Trophoblast cell (in vitro differentiated cells and primary cell): ENCODE measurements around the gene PLG.

Experiments used
- DNase-seq, 2 donors: peaks; one replicate each; pipeline ENCODE4 v3.0.0-alpha.2; 2016
- H2AFZ ChIP-seq: 2 replicates; pipeline ENCODE4 v1.6.1; 2013; ENCODE audit warnings: low read length, moderate library complexity, mild to moderate bottlenecking; ENCODE audit not compliant: insufficient read depth, poor library complexity
- H2AK5ac ChIP-seq: 2 replicates; pipeline ENCODE4 v1.6.1; 2013; ENCODE audit warnings: mild to moderate bottlenecking, low read length
- H2BK120ac ChIP-seq: 2 replicates; pipeline ENCODE4 v1.6.1; 2013; ENCODE audit warnings: low read length, mild to moderate bottlenecking, moderate library complexity; ENCODE audit not compliant: insufficient read depth, poor library complexity
- H2BK12ac ChIP-seq: 2 replicates; pipeline ENCODE4 v1.6.1; 2013; ENCODE audit warnings: mild to moderate bottlenecking, low read length, moderate library complexity
- H2BK5ac ChIP-seq: 2 replicates; pipeline ENCODE4 v1.6.1; 2013; ENCODE audit warnings: low read length, low read depth, moderate library complexity, mild to moderate bottlenecking; ENCODE audit not compliant: poor library complexity
- H3K14ac ChIP-seq: 2 replicates; pipeline ENCODE4 v1.6.1; 2013; ENCODE audit warnings: mild to moderate bottlenecking, low read length
- H3K18ac ChIP-seq: 2 replicates; pipeline ENCODE4 v1.6.1; 2013; ENCODE audit warnings: mild to moderate bottlenecking, low read length
- H3K23ac ChIP-seq: 2 replicates; pipeline ENCODE4 v1.6.1; 2013; ENCODE audit warnings: low read length
- H3K27ac ChIP-seq: 2 replicates; pipeline ENCODE4 v1.5.1; 2013; ENCODE audit warnings: low read depth, mild to moderate bottlenecking, inconsistent platforms, low read length, moderate library complexity
- H3K27me3 ChIP-seq: 2 replicates; pipeline ENCODE4 v1.6.1; 2013; ENCODE audit warnings: inconsistent platforms, mild to moderate bottlenecking, low read length, moderate library complexity; ENCODE audit not compliant: insufficient read depth
- H3K36me3 ChIP-seq, 2 experiments: 1 replicate in 1 of 2; 2 replicates in 1 of 2; pipeline ENCODE4 v1.6.1; 2013; ENCODE audit warnings: low read length in 2 of 2, mild to moderate bottlenecking in 2 of 2, moderate library complexity in 1 of 2; ENCODE audit not compliant: insufficient read depth in 2 of 2, control insufficient read depth in 1 of 2
- H3K4ac ChIP-seq: 2 replicates; pipeline ENCODE4 v1.6.1; 2013; ENCODE audit warnings: low read depth, mild to moderate bottlenecking, low read length, moderate library complexity
- H3K4me1 ChIP-seq, 2 experiments: 1 replicate in 1 of 2; 2 replicates in 1 of 2; pipeline ENCODE4 v1.6.1; 2013; ENCODE audit warnings: low read length in 2 of 2, mild to moderate bottlenecking in 2 of 2, moderate library complexity in 1 of 2; ENCODE audit not compliant: insufficient read depth in 2 of 2, control insufficient read depth in 1 of 2
- H3K4me2 ChIP-seq: 2 replicates; pipeline ENCODE4 v1.6.1; 2013; ENCODE audit warnings: inconsistent platforms, mild to moderate bottlenecking, low read length, moderate library complexity
- H3K4me3 ChIP-seq: 2 replicates; pipeline ENCODE4 v1.5.1; 2013; ENCODE audit warnings: mild to moderate bottlenecking, low read depth, low read length, inconsistent platforms
- H3K79me1 ChIP-seq: one replicate; pipeline ENCODE4 v1.6.1; 2013; ENCODE audit warnings: low read length
- H3K79me2 ChIP-seq: 2 replicates; pipeline ENCODE4 v1.6.1; 2013; ENCODE audit warnings: low read length, mild to moderate bottlenecking; ENCODE audit not compliant: control insufficient read depth, insufficient read depth, poor library complexity
- H3K9ac ChIP-seq: 2 replicates; pipeline ENCODE4 v1.6.1; 2013; ENCODE audit warnings: mild to moderate bottlenecking, low read length
- H3K9me3 ChIP-seq: 2 replicates; pipeline ENCODE4 v1.6.1; 2013; ENCODE audit warnings: low read depth, mild to moderate bottlenecking, control low read depth, inconsistent platforms, low read length; ENCODE audit not compliant: insufficient read depth
- H4K12ac ChIP-seq: 2 replicates; pipeline ENCODE4 v1.6.1; 2013; ENCODE audit warnings: low read depth, mild to moderate bottlenecking, low read length, moderate library complexity
- H4K8ac ChIP-seq: 2 replicates; pipeline ENCODE4 v1.6.1; 2013; ENCODE audit warnings: low read depth, mild to moderate bottlenecking, low read length, moderate library complexity
- H4K91ac ChIP-seq: one replicate; pipeline ENCODE4 v1.6.1; 2013; ENCODE audit warnings: low read depth, mild to moderate bottlenecking, low read length, moderate library complexity
- WGBS: extraction: QIAGEN DNeasy Blood & Tissue Kit; methylation state at CpG from one replicate; pipeline ENCODE4 v1.1.7; 2013; ENCODE audit warnings: missing lambda C conversion rate; ENCODE audit not compliant: insufficient read length, insufficient coverage; ENCODE audit errors: extremely low coverage; 5-methylcytosine and 5-hydroxymethylcytosine counted together

PLG gene

DNA sequence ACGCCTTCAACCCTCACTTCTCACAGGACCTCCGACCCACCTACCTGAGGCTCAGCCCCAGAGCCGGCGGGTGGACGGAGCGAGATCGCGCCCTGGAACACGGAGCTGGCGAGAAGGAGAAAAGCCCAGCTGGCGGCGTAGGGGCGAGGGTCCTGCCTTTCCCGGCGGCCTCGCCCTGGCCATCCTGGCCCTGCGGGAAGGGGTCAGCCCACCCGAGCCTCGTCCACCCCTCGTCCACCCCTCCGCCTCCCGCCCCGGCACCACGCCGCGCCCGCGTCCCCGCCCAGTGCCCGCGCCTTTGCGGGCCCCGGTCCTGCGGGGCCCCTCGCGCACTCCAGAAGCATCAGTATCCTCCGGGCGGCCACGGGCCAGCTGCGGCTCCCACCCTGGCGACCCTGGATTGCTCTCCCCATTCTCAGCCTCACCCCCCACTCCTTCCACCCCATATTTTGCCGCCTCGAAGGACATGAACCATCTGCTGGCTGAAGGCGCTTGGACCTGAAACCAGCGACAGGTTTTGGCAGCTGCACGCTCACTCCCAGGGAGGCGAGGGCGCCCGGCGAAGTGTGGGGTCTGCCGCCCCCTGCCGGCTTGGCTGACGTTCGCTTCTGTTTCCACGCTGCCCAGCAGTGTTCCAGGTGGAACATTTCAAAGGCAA is 65.1 kb downstream of the PLG start:
- H3K27ac ChIP-seq = no peak overlapping the region
- peak overlapping the region; percentile 58 for H3K18ac ChIP-seq
- H2BK12ac ChIP-seq = no peak overlapping the region
- H3K9ac ChIP-seq = peak overlapping the region; percentile 41
- H3K14ac ChIP-seq = peak overlapping the region; percentile 58
- no peaks in the 10 kb centered on the region for H3K79me2 ChIP-seq
- H3K23ac ChIP-seq = no peak overlapping the region
- peak overlapping the region; percentile 95 for H2AFZ ChIP-seq
- WGBS = no CpG with 5 or more reads among the region's 55 CpGs
- H2AK5ac ChIP-seq = no peak overlapping the region
- no peaks in the 10 kb centered on the region for H3K9me3 ChIP-seq
- peaks cover 3 to 5% of the 10 kb centered on the region in 2 experiments for H3K4me1 ChIP-seq
- peak overlapping the region; percentile 36 for H4K12ac ChIP-seq
- H2BK5ac ChIP-seq = no peak overlapping the region
- H3K4me3 ChIP-seq = peak overlapping the region; percentile 73
- H3K4ac ChIP-seq = no peak overlapping the region
- peak overlapping the region; percentile 98 for H3K4me2 ChIP-seq
- H3K27me3 ChIP-seq = peaks cover 7% of the 10 kb centered on the region
- peaks cover 2% of the 10 kb centered on the region for H3K79me1 ChIP-seq
- no peak overlapping the region for H2BK120ac ChIP-seq
- H4K8ac ChIP-seq = peak overlapping the region; percentile 66
- no peaks in the 10 kb centered on the region for H3K36me3 ChIP-seq
- DNase-seq = peak; percentile 33 to 81
- H4K91ac ChIP-seq = peak overlapping the region; percentile 8

DNA sequence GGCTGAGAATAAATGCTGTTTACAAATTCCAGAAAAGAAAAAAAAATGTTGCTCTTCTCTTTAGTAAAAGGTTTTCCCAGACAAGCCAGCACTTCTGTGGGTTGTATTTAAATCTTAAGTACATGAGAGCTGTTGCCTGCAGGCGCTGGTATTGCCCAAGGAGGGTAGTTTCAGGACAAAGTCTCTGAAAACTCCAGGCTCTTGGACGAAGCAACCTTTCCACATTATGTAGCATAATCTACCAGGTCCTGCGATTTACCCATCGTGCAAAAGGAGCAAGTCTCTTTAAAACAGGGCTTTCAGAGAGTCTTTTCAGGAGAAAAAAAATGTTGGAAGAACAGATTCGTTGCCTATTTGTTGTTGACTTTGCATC is 65.6 kb downstream of the PLG start:
- Histone ChIP-seq H3K9ac (no peak overlapping the region), H4K12ac (no peak overlapping the region), H2BK5ac (no peak overlapping the region), H2AFZ (no peak overlapping the region), H3K4ac (no peak overlapping the region), H3K9me3 (no peaks in the 10 kb centered on the region), H3K4me2 (peak overlapping the region; percentile 98), H4K8ac (no peak overlapping the region), H3K27me3 (peaks cover 7% of the 10 kb centered on the region), H3K79me1 (peaks cover 2% of the 10 kb centered on the region), H3K4me3 (no peak overlapping the region), H4K91ac (no peak overlapping the region), H3K18ac (no peak overlapping the region), H3K79me2 (no peaks in the 10 kb centered on the region), H2AK5ac (no peak overlapping the region), H2BK12ac (no peak overlapping the region), H3K23ac (no peak overlapping the region), H2BK120ac (no peak overlapping the region), H3K27ac (no peak overlapping the region), H3K36me3 (no peaks in the 10 kb centered on the region), H3K14ac (no peak overlapping the region), H3K4me1 (peaks cover 3 to 5% of the 10 kb centered on the region in 2 experiments)
- WGBS = no CpG with 5 or more reads among the region's 5 CpGs
- DNase-seq = no peak

GRCh38 chr6:160768101-160768500 is 66.1 kb downstream of the PLG start:
- Histone ChIP-seq H4K12ac (no peak overlapping the region), H2BK120ac (no peak overlapping the region), H3K9me3 (no peaks in the 10 kb centered on the region), H2AFZ (no peak overlapping the region), H3K36me3 (no peaks in the 10 kb centered on the region), H2BK12ac (no peak overlapping the region), H3K27me3 (peaks cover 7% of the 10 kb centered on the region), H3K4me1 (peaks cover 3 to 5% of the 10 kb centered on the region in 2 experiments), H4K8ac (no peak overlapping the region), H3K14ac (no peak overlapping the region), H3K4me2 (no peak overlapping the region), H3K4me3 (no peak overlapping the region), H4K91ac (no peak overlapping the region), H3K79me2 (no peaks in the 10 kb centered on the region), H2AK5ac (no peak overlapping the region), H3K4ac (no peak overlapping the region), H3K18ac (no peak overlapping the region), H3K9ac (no peak overlapping the region), H3K27ac (no peak overlapping the region), H3K23ac (no peak overlapping the region), H3K79me1 (peaks cover 2% of the 10 kb centered on the region), H2BK5ac (no peak overlapping the region)
- no peak for DNase-seq
- no CpG with 5 or more reads among the region's 8 CpGs for WGBS

- Histone ChIP-seq H3K27me3 (no peaks in the 10 kb centered on the region), H3K4me1 (no peaks in the 10 kb centered on the region), H3K4me3 (no peak overlapping the region), H3K79me1 (no peaks in the 10 kb centered on the region), H3K23ac (no peak overlapping the region), H3K27ac (no peak overlapping the region), H3K4me2 (no peak overlapping the region), H3K79me2 (no peaks in the 10 kb centered on the region), H2AK5ac (no peak overlapping the region), H4K12ac (no peak overlapping the region), H3K9me3 (no peaks in the 10 kb centered on the region), H4K91ac (no peak overlapping the region), H2BK120ac (no peak overlapping the region), H2BK12ac (no peak overlapping the region), H3K18ac (no peak overlapping the region), H3K4ac (no peak overlapping the region), H3K9ac (no peak overlapping the region), H2BK5ac (no peak overlapping the region), H3K14ac (no peak overlapping the region), H4K8ac (no peak overlapping the region), H2AFZ (no peak overlapping the region), H3K36me3 (no peaks in the 10 kb centered on the region)
- no CpG with 5 or more reads among the region's 4 CpGs for WGBS
- no peak for DNase-seq
Observed at GRCh38 chr6:160774399-160774798, 72.4 kb downstream of the PLG start.
